ENCODE results near the gene ST8SIA6. TPM values are rescaled to one million over a fixed set of nuclear protein-coding genes. Genes with fewer than 3 reads are reported as not detected.

Gene ST8SIA6
- total and polyA plus RNA-seq, 2 of the 8 experiments (the other 6 are each of a cell fraction or from before 2014, with no cell fraction given), result 0.70 to 1.1 TPM

DNA sequence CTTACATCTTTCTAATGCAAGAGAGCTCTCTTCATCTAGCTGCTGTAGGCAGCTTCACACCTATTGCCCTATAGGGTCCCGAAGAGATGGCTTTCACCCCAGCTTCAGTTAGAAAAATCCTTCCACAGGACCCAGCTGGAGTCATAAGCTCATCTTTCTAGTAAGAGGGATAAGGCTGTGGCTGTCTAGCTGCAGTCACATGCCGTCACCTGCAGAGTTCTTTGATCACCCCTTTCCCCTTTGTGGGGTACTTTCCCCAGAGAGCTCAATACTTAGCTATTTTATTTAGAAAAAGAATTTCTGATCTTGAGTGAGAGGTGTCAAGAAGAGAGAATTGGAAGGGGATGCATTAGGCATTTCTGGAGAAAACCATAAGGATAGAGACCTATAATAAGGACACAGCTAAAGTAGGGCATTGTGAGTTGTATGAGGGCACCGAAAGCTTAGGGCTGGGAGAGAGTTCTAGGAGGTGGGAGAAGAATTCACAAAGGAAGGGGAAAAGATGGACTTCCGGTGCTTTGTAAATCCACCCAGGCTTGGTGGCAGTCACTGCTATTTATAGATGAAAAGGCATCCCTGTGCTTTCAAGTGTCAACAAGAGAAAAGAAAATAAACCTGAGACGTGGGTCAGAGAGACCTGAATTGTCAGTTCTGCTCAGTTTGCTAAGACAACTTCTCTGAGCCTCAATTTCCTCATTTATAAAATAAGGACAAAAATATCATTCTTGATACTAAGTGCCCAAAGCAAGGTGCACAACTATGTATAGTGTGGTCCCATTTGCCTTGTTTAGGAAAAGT is 11.1 kb upstream of the ST8SIA6 start:
- H3K9me3 ChIP-seq (ENCODE audit: insufficient read depth in 2 of 2, low read depth in 1 of 2, low read length in 1 of 2), result peaks cover 6 to 7% of the 10 kb centered on the region in 2 experiments; a peak in 3 of 4 replicates
- ChIA-PET CTCF (ENCODE audit: partially characterized antibody) (interaction anchor here (0.6 to 1.6 kb wide), 5 partner anchors 11 to 1620 kb away, joined by 3 to 5 read pairs (median 3); partner anchors contain the start of gene ST8SIA6), POLR2A (ENCODE audit: partially characterized antibody) (interaction anchor here (0.8 to 1.1 kb wide), 2 partner anchors 12 to 37 kb away, joined by 3 to 4 read pairs; no protein-coding TSS in a partner anchor)
- no peaks in the 10 kb centered on the region for H3K23me2 ChIP-seq (ENCODE audit: low read depth, low read length)
- H3K4ac ChIP-seq (replicated peaks; ENCODE audit: insufficient read length, low read depth, low read length), result no peak overlapping the region
- H3K4me2 ChIP-seq (ENCODE audit: insufficient read depth in 1 of 2, low read depth in 2 of 2, low read length in 2 of 2), result no peak overlapping the region
- H4K91ac ChIP-seq (replicated peaks; ENCODE audit: insufficient read length, low read length), result no peak overlapping the region
- H3K36me3 ChIP-seq (ENCODE audit: control insufficient read depth in 2 of 4, insufficient read depth in 4 of 4, low read length in 3 of 4), result no peaks in the 10 kb centered on the region
- H2BK15ac ChIP-seq (ENCODE audit: low read length), result no peak overlapping the region
- H2BK5ac ChIP-seq (ENCODE audit: low read depth, low read length), result no peak overlapping the region
- no peaks in the 10 kb centered on the region for H3K79me1 ChIP-seq (ENCODE audit: low read depth, low read length)
- H3K4me3 ChIP-seq (ENCODE audit: extremely low read depth in 1 of 4, insufficient read depth in 2 of 4, low read depth in 3 of 4, low read length in 4 of 4), result no peak overlapping the region
- H3K18ac ChIP-seq (ENCODE audit: extremely low read depth, low read length), result no peak overlapping the region
- H3K79me2 ChIP-seq (ENCODE audit: control insufficient read depth in 1 of 2, insufficient read depth in 2 of 2, low read length in 2 of 2), result no peaks in the 10 kb centered on the region
- no peak overlapping the region for H3K27ac ChIP-seq (ENCODE audit: low read depth, low read length)
- H2AK5ac ChIP-seq (ENCODE audit: low read depth, low read length), result no peak overlapping the region
- no peak overlapping the region for H2BK120ac ChIP-seq (replicated peaks; ENCODE audit: low read depth, low read length)
- no peaks in the 10 kb centered on the region for H3K27me3 ChIP-seq (replicated peaks in 1 of 4; ENCODE audit: control insufficient read depth in 3 of 4, extremely low read depth in 1 of 4, insufficient read depth in 3 of 4, low read length in 3 of 4)
- H4K5ac ChIP-seq (ENCODE audit: insufficient read length, low read depth, low read length), result no peak overlapping the region
- 88% methylated on average over 5 of the region's 5 CpGs; no CpG with 5 or more reads in 1 of the 2 experiments for WGBS, 2 experiments (ENCODE audit: extremely low coverage in 1 of 2, insufficient coverage in 1 of 2, insufficient read length in 1 of 2, insufficient replicate concordance in 2 of 2, low coverage in 1 of 2, low lambda C conversion rate in 2 of 2, missing lambda C conversion rate in 1 of 2)
- H4K20me1 ChIP-seq (replicated peaks in 1 of 2; ENCODE audit: control insufficient read depth in 1 of 2, insufficient read depth in 2 of 2, low read length in 2 of 2), result no peaks in the 10 kb centered on the region
- H2BK20ac ChIP-seq (ENCODE audit: low read length), result no peak overlapping the region
- no peak overlapping the region for H3K9ac ChIP-seq (replicated peaks in 1 of 4; ENCODE audit: extremely low read depth in 1 of 4, low read depth in 3 of 4, low read length in 3 of 4)
- no peak for DNase-seq (ENCODE audit: low read depth in 1 of 2, low spot score in 2 of 2)
- H2BK12ac ChIP-seq (ENCODE audit: low read depth, low read length), result no peak overlapping the region
- H3K23ac ChIP-seq (ENCODE audit: insufficient read length), result no peak overlapping the region
- no peak overlapping the region for H4K8ac ChIP-seq (ENCODE audit: extremely low read depth, insufficient read depth, low read length)
- H3K56ac ChIP-seq (replicated peaks; ENCODE audit: insufficient read length, low read depth, low read length), result no peak overlapping the region
- H2AFZ ChIP-seq (ENCODE audit: low read length), result no peak overlapping the region
- no peak overlapping the region for H3K14ac ChIP-seq (ENCODE audit: insufficient read length)
- no peak for FAIRE-seq
- no peaks in the 10 kb centered on the region for H3K4me1 ChIP-seq (replicated peaks in 1 of 4; ENCODE audit: control insufficient read depth in 3 of 4, insufficient read depth in 4 of 4, low read length in 3 of 4)
- TF ChIP-seq SIN3A (conservative IDR thresholded peaks at IDR 0.05 in 1 of 2, IDR thresholded peaks at IDR 0.05 in 1 of 2; ENCODE audit: low read depth in 1 of 2, low read length in 2 of 2) (no peak), RXRA (IDR thresholded peaks at IDR 0.05; ENCODE audit: insufficient read depth, low read depth, low read length) (no peak), ASH2L (IDR thresholded peaks at IDR 0.05; ENCODE audit: low read length) (no peak), GTF2F1 (IDR thresholded peaks at IDR 0.05; ENCODE audit: borderline replicate concordance, low read depth, low read length) (no peak), TBP (IDR thresholded peaks at IDR 0.05; ENCODE audit: low read depth, low read length) (no peak), CEBPB (IDR thresholded peaks at IDR 0.05; ENCODE audit: low read depth, low read length) (no peak), TCF12 (IDR thresholded peaks at IDR 0.05; ENCODE audit: low read depth, low read length) (no peak), JUN (IDR thresholded peaks at IDR 0.05; ENCODE audit: low read depth, low read length) (no peak), RFX5 (IDR thresholded peaks at IDR 0.05; ENCODE audit: borderline replicate concordance, low read depth, low read length) (no peak), SP4 (IDR thresholded peaks at IDR 0.05; ENCODE audit: low read length) (no peak), SP1 (IDR thresholded peaks at IDR 0.05; ENCODE audit: low read depth, low read length) (no peak), CHD1 (IDR thresholded peaks at IDR 0.05; ENCODE audit: low read depth, low read length) (no peak)
- TF ChIP-seq, protein P1, sequence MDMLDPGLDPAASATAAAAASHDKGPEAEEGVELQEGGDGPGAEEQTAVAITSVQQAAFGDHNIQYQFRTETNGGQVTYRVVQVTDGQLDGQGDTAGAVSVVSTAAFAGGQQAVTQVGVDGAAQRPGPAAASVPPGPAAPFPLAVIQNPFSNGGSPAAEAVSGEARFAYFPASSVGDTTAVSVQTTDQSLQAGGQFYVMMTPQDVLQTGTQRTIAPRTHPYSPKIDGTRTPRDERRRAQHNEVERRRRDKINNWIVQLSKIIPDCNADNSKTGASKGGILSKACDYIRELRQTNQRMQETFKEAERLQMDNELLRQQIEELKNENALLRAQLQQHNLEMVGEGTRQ (IDR thresholded peaks at IDR 0.05; ENCODE audit: low read length), result no peak

All from H1 (cell line).